H4 (cell line): Measurements from ENCODE around the gene CLEC16A. TPM values are rescaled to one million over a fixed set of nuclear protein-coding genes. Genes with fewer than 3 reads are reported as not detected.

Source experiments
- DNase-seq: peaks from one replicate; pipeline ENCODE4 v3.0.0-alpha.2; 2015; ENCODE audit warnings: low spot score
- total RNA-seq: library from RNA; depleted of rRNA; stranded (reverse); fragments of >200 nt; shearing (Covaris generic); gene quantifications from 2 replicates; pipeline ENCODE4 v1.2.3, GENCODE V29; 2014

CLEC16A gene
- total RNA-seq, 1 experiment from 2014 or later, result 7.2 TPM

DNA sequence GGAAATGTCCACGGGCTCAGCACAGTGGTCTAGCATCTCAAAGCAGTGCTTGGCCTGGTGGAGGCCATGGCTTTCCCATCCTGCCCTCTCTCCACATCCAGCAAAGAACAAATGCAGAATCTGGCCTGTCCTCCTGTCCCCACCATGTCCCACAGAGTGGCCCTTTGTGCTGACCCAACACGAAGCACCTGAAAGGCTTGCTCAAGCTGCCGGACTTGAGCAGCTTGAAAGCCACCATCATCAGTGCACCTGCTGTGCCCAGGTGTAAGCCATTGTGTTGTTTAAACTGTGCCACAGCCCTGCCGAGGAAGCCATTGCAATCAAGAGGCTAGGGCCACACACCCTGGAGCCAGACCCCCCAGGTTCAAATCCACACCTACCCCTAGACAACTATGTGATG, 196.1 kb downstream of the CLEC16A start:
- DNase-seq, result no peak

GRCh38 chr16:11140867-11141266, 196.5 kb downstream of the CLEC16A start:
- DNase-seq, result no peak

GRCh38 chr16:11141409-11142260, 197.3 kb downstream of the CLEC16A start:
- DNase-seq, result no peak

DNA sequence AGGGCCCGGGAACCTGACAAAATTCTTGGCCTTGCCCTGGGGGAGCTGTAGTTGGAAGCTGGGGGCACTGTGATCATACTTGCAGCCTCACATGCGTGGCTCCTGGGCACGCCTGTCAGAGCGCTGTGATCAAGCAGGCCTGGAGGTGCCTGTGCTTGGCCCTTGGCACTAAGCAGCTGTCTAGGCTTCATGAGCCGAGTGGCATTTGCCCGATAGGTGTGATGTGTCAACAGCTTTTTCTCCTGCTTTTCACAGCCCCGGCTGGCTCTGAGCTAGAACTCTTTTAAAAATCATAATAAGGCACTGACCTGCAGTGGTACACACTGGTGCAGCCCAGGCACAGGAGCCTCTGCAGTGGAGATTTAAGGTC, 197.9 kb downstream of the CLEC16A start:
- DNase-seq, result no peak

- no peak for DNase-seq
Measured at GRCh38 chr16:11142951-11143350, 198.6 kb downstream of the CLEC16A start.

DNA sequence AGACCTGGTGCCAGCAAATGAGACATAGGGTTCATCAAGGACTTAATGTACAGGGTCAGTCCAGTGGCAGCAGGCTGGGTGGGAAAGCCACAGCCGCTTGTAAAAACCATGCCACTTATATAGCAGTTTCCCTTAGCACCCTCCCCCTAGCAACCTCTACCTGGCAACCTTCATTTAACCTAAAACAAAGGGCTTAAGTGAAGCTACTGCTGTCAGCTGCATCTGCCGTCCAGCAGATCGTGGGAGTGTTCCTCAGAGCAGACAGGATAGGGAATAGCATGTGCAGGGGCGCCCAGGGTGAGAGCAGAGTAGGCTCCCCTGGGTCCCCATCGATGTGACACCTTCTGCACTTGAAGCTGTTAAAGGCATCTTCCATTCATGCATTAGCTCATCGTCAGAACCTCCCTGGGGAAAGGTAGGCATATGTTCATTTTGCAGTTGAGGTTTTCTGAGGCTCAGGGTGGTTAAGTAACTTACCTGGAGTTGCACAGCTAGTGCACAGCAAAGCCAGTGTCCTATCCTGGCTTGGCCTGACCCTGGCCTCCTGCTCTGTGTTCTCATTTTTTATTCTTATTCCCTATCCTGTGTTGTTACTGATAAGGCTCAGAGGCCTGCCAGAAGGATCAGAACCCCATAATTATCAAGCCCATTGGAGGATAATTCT, 199.1 kb downstream of the CLEC16A start:
- no peak for DNase-seq

- DNase-seq, result no peak
Measured at GRCh38 chr16:11144122-11144521, 199.8 kb downstream of the CLEC16A start.

- DNase-seq, result no peak
Measured at GRCh38 chr16:11145173-11145818, 200.9 kb downstream of the CLEC16A start.

- no peak for DNase-seq
Measured at GRCh38 chr16:11145819-11146211, 201.5 kb downstream of the CLEC16A start.

DNA sequence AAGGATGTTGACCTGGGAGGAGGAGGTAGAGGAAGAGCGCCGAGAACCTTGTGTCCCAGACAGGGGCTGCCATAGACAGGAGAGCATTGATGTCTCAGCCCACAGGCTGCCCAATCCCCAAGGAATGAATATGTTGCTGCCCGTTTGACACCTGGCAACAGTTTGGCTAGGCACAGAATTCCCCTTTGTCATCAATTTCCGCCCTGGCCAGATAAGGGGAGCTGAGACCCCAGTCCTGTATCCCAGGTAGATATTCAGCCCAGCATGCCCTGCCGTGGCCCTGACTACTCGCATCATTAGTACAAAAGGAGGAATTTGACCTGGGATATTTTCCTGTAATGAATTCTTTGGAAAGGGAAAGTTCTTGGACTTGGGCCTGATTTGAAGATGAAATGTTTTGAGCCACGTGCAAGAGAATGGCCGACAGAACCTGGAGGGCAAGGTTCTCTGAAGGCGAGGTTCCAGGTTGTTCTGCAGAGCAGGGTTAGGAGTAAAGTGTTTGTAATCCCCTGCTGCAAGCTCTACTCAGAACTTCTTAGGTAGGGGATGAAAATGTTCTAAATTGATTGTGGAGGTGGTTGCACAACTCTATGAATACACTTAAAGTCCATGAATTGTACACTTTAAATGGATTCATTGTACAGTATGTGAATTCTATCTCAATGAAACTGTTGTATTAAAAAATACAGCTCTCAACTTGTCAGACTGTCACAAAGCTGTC, 202.8 kb downstream of the CLEC16A start:
- no peak for DNase-seq

- no peak for DNase-seq
Measured at GRCh38 chr16:11147754-11148444, 203.5 kb downstream of the CLEC16A start.

DNA sequence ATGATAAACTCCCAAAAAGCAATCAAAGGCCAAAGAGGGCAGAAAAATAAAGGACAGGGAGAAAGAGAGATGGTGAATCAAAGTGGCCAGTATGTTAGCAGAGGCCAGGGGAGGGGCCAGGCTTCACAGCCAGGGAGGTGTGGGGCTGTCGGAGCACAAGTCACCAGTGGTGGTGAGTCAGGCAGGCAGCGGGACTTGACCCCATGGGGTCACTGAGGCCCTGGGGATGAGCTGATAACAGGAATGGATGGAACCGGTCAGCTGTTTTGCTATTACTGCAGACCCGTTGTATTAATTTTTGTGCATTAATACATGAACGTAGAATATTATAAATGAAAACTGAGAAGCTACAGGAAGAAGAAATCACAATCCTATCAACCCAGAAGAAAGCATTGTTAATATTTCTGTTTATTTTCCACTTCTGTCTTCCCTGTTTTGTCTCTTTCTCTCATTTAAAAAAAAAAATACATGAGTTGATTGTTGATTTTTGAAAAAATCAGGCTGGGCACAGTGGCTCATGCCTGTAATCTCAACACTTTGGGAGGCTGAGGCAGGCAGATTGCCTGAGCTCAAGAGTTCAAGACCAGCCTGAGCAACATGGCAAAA, 204.8 kb downstream of the CLEC16A start:
- no peak for DNase-seq

- no peak for DNase-seq
Measured at GRCh38 chr16:11150190-11150589, 205.8 kb downstream of the CLEC16A start.

GRCh38 chr16:11151156-11151884, 207.0 kb downstream of the CLEC16A start:
- DNase-seq, result no peak

DNA sequence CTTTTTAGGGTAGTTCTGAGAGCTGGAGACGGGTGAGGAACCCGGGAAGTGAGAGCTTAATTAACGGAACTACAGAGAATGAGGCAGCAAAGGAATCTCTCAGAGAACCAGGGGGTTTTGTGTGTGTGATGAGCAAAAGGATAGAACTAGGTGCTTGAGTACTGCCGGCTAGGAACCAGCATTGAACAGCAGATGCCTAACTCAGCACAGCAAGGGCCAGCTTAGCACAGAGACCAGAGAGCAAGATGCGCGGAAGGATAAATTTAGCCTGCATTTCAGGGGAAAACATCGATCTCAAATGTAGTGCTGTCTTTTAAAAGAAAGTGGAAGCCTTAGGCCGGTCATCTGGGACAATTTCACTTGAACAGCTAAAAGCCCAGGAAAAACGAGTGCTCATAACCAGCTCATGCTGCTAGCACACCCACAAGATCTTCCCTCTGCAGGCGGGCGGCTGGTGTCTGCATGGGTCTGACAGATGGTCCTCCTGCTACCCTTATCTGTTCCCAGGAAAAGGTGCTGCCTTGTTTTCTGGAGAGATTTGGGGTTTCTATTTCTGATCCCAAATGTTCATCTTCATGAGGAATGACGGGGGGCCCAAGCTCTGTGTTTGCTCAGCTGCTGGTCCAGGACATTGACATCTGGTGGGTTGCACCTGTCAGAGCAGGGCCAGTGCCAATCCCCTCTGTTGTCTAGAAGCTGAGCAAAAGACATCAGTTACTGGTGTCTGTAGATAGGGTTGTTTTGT, 207.7 kb downstream of the CLEC16A start:
- no peak for DNase-seq

DNA sequence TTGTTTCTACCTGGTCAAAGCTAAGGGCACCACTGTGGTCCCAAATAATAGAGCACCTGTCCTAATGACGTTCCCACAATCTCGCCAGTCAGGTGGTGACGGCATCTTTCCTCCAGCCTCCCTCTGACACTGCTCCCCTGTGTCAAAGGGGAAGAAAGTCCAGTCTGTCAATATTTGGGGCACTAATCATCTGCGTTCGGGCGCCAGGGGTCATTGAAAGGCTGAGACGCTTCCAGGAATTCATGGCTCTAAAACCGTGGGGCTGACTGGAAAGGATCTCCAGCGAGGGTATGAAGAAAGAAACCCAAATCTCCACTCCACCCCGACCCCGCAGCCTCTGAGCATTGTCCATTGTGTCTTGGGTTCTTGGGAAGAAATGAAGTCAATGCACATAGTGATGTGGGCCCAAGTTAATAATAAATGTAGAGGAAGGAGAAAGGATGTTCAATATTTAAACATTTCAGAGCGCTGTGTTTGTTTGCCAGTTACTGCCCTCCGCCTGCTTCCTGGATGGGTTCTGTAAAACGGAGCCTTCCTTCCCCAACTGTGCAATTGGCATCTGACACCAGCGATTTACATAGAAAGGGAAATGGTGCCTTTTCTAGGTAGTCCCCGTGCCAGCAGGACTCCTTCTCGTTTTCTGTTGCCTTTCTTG, 208.4 kb downstream of the CLEC16A start:
- DNase-seq, result no peak

GRCh38 chr16:11155284-11155806, 211.0 kb downstream of the CLEC16A start:
- no peak for DNase-seq

GRCh38 chr16:11156401-11156800, 212.0 kb downstream of the CLEC16A start:
- no peak for DNase-seq

- no peak for DNase-seq
Measured at GRCh38 chr16:11157143-11157542, 212.8 kb downstream of the CLEC16A start.
